GM10266 (cell line): ENCODE measurements around the gene C12orf75.

Experiments
- DNase-seq: peaks from one replicate; pipeline ENCODE4 v3.0.0; 2012; ENCODE audit errors: extremely low spot score
- CTCF ChIP-seq: IDR thresholded peaks from 2 replicates; pipeline ENCODE4 v1.5.1; 2012; ENCODE audit warnings: mild to moderate bottlenecking, low read depth; ENCODE audit not compliant: control insufficient read depth, insufficient read depth; ENCODE audit errors: missing control alignments

The C12orf75 gene

GRCh38 chr12:105384220-105384619 lies 53.7 kb downstream of the C12orf75 start:
- DNase-seq: no peak
- no peak for TF ChIP-seq CTCF

- no peak for DNase-seq
These were observed 54.5 kb downstream of the C12orf75 start for GRCh38 chr12:105384916-105385535.

GRCh38 chr12:105386431-105386830 lies 55.9 kb downstream of the C12orf75 start:
- TF ChIP-seq CTCF: no peak
- DNase-seq: no peak

More at GRCh38 chr12:105384916-105385535, 54.5 kb downstream of the C12orf75 start:
- no peak for TF ChIP-seq CTCF

GRCh38 chr12:105391231-105391630 lies 60.7 kb downstream of the C12orf75 start:
- no peak for DNase-seq
- no peak for TF ChIP-seq CTCF

- no peak for DNase-seq
- TF ChIP-seq CTCF: no peak
These were observed 63.1 kb downstream of the C12orf75 start for GRCh38 chr12:105393587-105393986.

- no peak for DNase-seq
- no peak for TF ChIP-seq CTCF
These were observed 65.5 kb downstream of the C12orf75 start for GRCh38 chr12:105396024-105396423.

GRCh38 chr12:105396983-105397382 lies 66.5 kb downstream of the C12orf75 start:
- no peak for DNase-seq
- TF ChIP-seq CTCF: no peak
